ENCODE data around the gene C4B. TPM values are rescaled to one million over a fixed set of nuclear protein-coding genes. Genes with fewer than 3 reads are reported as not detected.

The C4B gene
- total and polyA plus RNA-seq, 9 of the 15 experiments (the other 6 are each of a cell fraction or from before 2014, with no cell fraction given): 0.32 to 8.8 (median 5.4) TPM

DNA sequence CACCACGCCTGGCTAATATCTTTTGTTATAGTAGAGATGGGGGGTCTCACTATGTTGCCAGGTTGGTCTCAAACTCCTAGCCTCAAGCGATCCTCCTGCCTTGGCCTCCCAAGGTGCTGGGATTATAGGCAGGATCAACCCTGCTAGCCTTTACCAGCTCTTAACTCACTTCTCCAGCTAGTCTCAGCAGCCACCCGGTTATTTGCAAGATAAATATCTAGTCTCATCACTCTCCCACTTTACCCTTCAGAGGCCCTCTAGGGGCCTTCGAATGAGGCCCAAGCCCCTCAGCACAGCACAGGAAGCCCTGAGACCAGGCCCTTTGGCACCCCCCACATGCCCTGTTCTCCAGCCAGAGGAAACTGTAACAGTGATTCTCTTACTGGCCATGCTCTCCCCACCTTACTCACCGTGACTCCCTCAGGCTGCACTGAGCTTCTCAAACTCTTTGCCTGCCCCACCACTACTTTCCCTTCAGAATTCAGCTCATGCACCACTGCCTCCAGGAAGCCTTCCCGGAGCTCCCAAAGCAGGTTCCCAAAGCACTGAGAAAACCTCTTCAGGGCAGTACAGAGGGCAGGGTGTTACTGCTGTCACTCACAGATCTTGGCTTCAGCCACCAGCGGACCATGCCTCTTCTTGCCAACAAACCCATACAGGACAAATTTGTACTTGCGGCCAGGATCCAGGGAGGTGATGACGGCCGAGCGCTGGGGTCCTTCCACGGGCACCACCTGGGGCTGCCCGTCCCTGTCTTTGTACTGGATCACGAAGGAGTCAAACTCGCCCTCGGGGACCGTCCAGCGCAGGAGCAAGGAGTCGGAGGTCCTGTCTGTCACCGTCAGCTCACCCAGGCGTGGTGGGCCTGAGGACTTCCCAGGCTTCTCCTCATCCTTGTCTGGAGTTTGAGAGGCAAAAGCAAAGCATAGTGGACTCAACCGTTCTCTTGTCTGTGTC lies 69.5 kb downstream of the C4B start:
- H3K36me3 ChIP-seq (ENCODE audit: control insufficient read depth, insufficient read depth, low read length): no peaks in the 10 kb centered on the region
- H3K4me2 ChIP-seq (ENCODE audit: insufficient read depth, low read length): no peak overlapping the region
- intact Hi-C loops (cut with micrococcal nuclease): no loop called here
- ChIA-PET CTCF (ENCODE audit: low intra/inter-chr PET ratio) (no interaction called here), POLR2A (interaction anchor here (0.6 to 1.3 kb wide), 5 partner anchors 8 to 1250 kb away, joined by 3 to 5 read pairs (median 3); partner anchors contain the start of genes CLIC1 and GPSM3)
- H3K9me1 ChIP-seq (ENCODE audit: control insufficient read depth, insufficient read depth, low read length): no peaks in the 10 kb centered on the region
- no peaks in the 10 kb centered on the region for H3K79me2 ChIP-seq (ENCODE audit: control insufficient read depth, insufficient read depth, low read length)
- FAIRE-seq (no peak), ATAC-seq (no peak), DNase-seq (ENCODE audit: extremely low read depth in 1 of 4, low spot score in 3 of 4) (no peak)
- H3K4me1 ChIP-seq (replicated peaks in 1 of 2; ENCODE audit: control insufficient read depth in 2 of 2, insufficient read depth in 2 of 2, low read length in 2 of 2): peaks cover 11 to 41% of the 10 kb centered on the region in 2 experiments
- no peak overlapping the region; the same call in 1 of the 2 replicates for H2AFZ ChIP-seq (ENCODE audit: low read depth, low read length)
- H3K9me3 ChIP-seq (replicated peaks; ENCODE audit: control insufficient read depth, insufficient read depth, low read depth, low read length): no peaks in the 10 kb centered on the region
- peak overlapping the region in 1 of 2 experiments; percentile 32; a peak in 2 of 4 replicates for H3K9ac ChIP-seq (ENCODE audit: insufficient read depth in 1 of 2, low read depth in 2 of 2, low read length in 2 of 2)
- in situ Hi-C loops (cut with MboI): no loop called here
- H3K27ac ChIP-seq (ENCODE audit: extremely low read depth, low read depth, low read length): no peak overlapping the region
- no TSS peak for BruUV-seq (replicated peaks)
- WGBS (ENCODE audit: insufficient coverage, low coverage, missing lambda C conversion rate): 13% methylated on average over 22 of the region's 22 CpGs
- H4K20me1 ChIP-seq (replicated peaks; ENCODE audit: control insufficient read depth, insufficient read depth, low read length): peaks cover 4% of the 10 kb centered on the region; the same call in 1 of the 2 replicates
- H3K27me3 ChIP-seq (ENCODE audit: control insufficient read depth in 2 of 2, insufficient read depth in 2 of 2, low read length in 2 of 2): peaks cover 8 to 43% of the 10 kb centered on the region in 2 experiments
- H3K4me3 ChIP-seq: no peak overlapping the region
- TF ChIP-seq, protein P1, sequence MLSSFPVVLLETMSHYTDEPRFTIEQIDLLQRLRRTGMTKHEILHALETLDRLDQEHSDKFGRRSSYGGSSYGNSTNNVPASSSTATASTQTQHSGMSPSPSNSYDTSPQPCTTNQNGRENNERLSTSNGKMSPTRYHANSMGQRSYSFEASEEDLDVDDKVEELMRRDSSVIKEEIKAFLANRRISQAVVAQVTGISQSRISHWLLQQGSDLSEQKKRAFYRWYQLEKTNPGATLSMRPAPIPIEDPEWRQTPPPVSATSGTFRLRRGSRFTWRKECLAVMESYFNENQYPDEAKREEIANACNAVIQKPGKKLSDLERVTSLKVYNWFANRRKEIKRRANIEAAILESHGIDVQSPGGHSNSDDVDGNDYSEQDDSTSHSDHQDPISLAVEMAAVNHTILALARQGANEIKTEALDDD (IDR thresholded peaks at IDR 0.05): peak; percentile 71
- TF ChIP-seq SMARCA5 (IDR thresholded peaks at IDR 0.05): peak; percentile 29; the same call in 1 of the 2 replicates
- TF ChIP-seq SP1 (CRISPR knock-in tag; IDR thresholded peaks at IDR 0.05): no peak
- no peak for TF ChIP-seq SIN3A (IDR thresholded peaks at IDR 0.05; ENCODE audit: borderline replicate concordance in 2 of 2, control insufficient read depth in 1 of 2, low read depth in 2 of 2, low read length in 2 of 2)
- TF ChIP-seq HIVEP1 (CRISPR knock-in tag; IDR thresholded peaks at IDR 0.05): no peak
- TF ChIP-seq ZNF133 (CRISPR knock-in tag; IDR thresholded peaks at IDR 0.05): no peak
- TF ChIP-seq TAL1 (IDR thresholded peaks at IDR 0.05): no peak
- no peak for TF ChIP-seq GTF2A2 (tag; IDR thresholded peaks at IDR 0.05)
- TF ChIP-seq BCOR (IDR thresholded peaks at IDR 0.05): peak; percentile 20; the same call in 1 of the 2 replicates
- TF ChIP-seq E2F3 (CRISPR knock-in tag; IDR thresholded peaks at IDR 0.05): no peak
- TF ChIP-seq POLR2G (IDR thresholded peaks at IDR 0.05; ENCODE audit: low read depth, low read length): no peak
- TF ChIP-seq C11orf30 (IDR thresholded peaks at IDR 0.05; ENCODE audit: low read depth): no peak
- TF ChIP-seq ZFP36 (IDR thresholded peaks at IDR 0.05; ENCODE audit: low read depth, low read length, partially characterized antibody): peak; percentile 92
- TF ChIP-seq, protein P2, sequence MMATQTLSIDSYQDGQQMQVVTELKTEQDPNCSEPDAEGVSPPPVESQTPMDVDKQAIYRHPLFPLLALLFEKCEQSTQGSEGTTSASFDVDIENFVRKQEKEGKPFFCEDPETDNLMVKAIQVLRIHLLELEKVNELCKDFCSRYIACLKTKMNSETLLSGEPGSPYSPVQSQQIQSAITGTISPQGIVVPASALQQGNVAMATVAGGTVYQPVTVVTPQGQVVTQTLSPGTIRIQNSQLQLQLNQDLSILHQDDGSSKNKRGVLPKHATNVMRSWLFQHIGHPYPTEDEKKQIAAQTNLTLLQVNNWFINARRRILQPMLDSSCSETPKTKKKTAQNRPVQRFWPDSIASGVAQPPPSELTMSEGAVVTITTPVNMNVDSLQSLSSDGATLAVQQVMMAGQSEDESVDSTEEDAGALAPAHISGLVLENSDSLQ (IDR thresholded peaks at IDR 0.05): peak; percentile 74
- TF ChIP-seq, protein P3, sequence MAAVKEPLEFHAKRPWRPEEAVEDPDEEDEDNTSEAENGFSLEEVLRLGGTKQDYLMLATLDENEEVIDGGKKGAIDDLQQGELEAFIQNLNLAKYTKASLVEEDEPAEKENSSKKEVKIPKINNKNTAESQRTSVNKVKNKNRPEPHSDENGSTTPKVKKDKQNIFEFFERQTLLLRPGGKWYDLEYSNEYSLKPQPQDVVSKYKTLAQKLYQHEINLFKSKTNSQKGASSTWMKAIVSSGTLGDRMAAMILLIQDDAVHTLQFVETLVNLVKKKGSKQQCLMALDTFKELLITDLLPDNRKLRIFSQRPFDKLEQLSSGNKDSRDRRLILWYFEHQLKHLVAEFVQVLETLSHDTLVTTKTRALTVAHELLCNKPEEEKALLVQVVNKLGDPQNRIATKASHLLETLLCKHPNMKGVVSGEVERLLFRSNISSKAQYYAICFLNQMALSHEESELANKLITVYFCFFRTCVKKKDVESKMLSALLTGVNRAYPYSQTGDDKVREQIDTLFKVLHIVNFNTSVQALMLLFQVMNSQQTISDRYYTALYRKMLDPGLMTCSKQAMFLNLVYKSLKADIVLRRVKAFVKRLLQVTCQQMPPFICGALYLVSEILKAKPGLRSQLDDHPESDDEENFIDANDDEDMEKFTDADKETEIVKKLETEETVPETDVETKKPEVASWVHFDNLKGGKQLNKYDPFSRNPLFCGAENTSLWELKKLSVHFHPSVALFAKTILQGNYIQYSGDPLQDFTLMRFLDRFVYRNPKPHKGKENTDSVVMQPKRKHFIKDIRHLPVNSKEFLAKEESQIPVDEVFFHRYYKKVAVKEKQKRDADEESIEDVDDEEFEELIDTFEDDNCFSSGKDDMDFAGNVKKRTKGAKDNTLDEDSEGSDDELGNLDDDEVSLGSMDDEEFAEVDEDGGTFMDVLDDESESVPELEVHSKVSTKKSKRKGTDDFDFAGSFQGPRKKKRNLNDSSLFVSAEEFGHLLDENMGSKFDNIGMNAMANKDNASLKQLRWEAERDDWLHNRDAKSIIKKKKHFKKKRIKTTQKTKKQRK (IDR thresholded peaks at IDR 0.05; ENCODE audit: borderline replicate concordance, low read depth, low read length): no peak
- no peak for TF ChIP-seq ZNF586 (CRISPR knock-in tag; conservative IDR thresholded peaks at IDR 0.05)

All from K562 (cell line).